Stimulated activated CD4-positive, alpha-beta T cell treated with anti-CD3 and anti-CD28 coated beads, Interleukin-4, amount 100 ng/mL, for 1 hour (primary cell): Measurements from ENCODE around the gene LHX3.

ENCODE experiments used
- DNase-seq: peaks from one replicate; pipeline ENCODE4 v3.0.0-alpha.2; 2020

Gene LHX3

GRCh38 chr9:136204145-136204805, 653 bp downstream of the LHX3 start:
- DNase-seq, result no peak

GRCh38 chr9:136203408-136204144, 1.4 kb downstream of the LHX3 start:
- no peak for DNase-seq

- no peak for DNase-seq
Observed at GRCh38 chr9:136202454-136203407, 2.2 kb downstream of the LHX3 start.

- DNase-seq, result no peak
Observed at GRCh38 chr9:136201609-136202453, 3.1 kb downstream of the LHX3 start.

- DNase-seq, result no peak
Observed at GRCh38 chr9:136201174-136201573, 3.8 kb downstream of the LHX3 start.

GRCh38 chr9:136200424-136200823, 4.5 kb downstream of the LHX3 start:
- no peak for DNase-seq

GRCh38 chr9:136199391-136200288, 5.3 kb downstream of the LHX3 start:
- DNase-seq, result no peak

- no peak for DNase-seq
Observed at GRCh38 chr9:136198605-136199083, 6.3 kb downstream of the LHX3 start.

- DNase-seq, result no peak
Observed at GRCh38 chr9:136197930-136198604, 6.9 kb downstream of the LHX3 start.

- DNase-seq, result no peak
Observed at GRCh38 chr9:136197084-136197875, 7.6 kb downstream of the LHX3 start.

GRCh38 chr9:136196404-136197083, 8.4 kb downstream of the LHX3 start:
- no peak for DNase-seq

GRCh38 chr9:136194540-136194939, 10.4 kb downstream of the LHX3 start:
- no peak for DNase-seq

GRCh38 chr9:136193891-136194279, 11.0 kb downstream of the LHX3 start:
- no peak for DNase-seq

- DNase-seq, result no peak
Observed at GRCh38 chr9:136193127-136193890, 11.6 kb downstream of the LHX3 start.

- no peak for DNase-seq
Observed at GRCh38 chr9:136192289-136193126, 12.4 kb downstream of the LHX3 start.

GRCh38 chr9:136191960-136192286, 13.0 kb downstream of the LHX3 start:
- no peak for DNase-seq
